ENCODE results near the gene ABCF1. TPM values are rescaled to one million over a fixed set of nuclear protein-coding genes. Genes with fewer than 3 reads are reported as not detected.

The ABCF1 gene
- total and polyA plus RNA-seq, 9 of the 15 experiments (the other 6 are each of a cell fraction or from before 2014, with no cell fraction given) = 41.6 to 193 (median 102) TPM

GRCh38 chr6:30571075-30571761 is at the start of gene ABCF1 (continued):
- TF ChIP-seq ZBTB26 (CRISPR knock-in tag; IDR thresholded peaks at IDR 0.05) (peak; percentile 95), AFF4 (CRISPR knock-in tag; IDR thresholded peaks at IDR 0.05) (peak; percentile 96), RBM34 (IDR thresholded peaks at IDR 0.05; ENCODE audit: borderline replicate concordance, insufficient read depth, low read length) (peak; percentile 53; the same call in 1 of the 2 replicates), NR2C2 (CRISPR knock-in tag; IDR thresholded peaks at IDR 0.05) (peak; percentile 89), NR2C2 (tag; IDR thresholded peaks at IDR 0.05) (peak; percentile 96), KHSRP (IDR thresholded peaks at IDR 0.05) (no peak; the same call in 1 of the 2 replicates), MIER1 (IDR thresholded peaks at IDR 0.05; ENCODE audit: low read depth) (no peak), POLR2AphosphoS2 (IDR thresholded peaks at IDR 0.05; ENCODE audit: low read length) (peak; percentile 78; the same call in 1 of the 2 replicates), ILF3 (IDR thresholded peaks at IDR 0.05; ENCODE audit: borderline replicate concordance) (no peak), ZBTB49 (CRISPR knock-in tag; IDR thresholded peaks at IDR 0.05; ENCODE audit: borderline replicate concordance) (no peak), SIRT6 (IDR thresholded peaks at IDR 0.05; ENCODE audit: low read depth, low read length) (no peak), RB1 (IDR thresholded peaks at IDR 0.05; ENCODE audit: low read depth) (peak; percentile 95), ZNF583 (CRISPR knock-in tag; IDR thresholded peaks at IDR 0.05) (peak; percentile 29; the same call in 1 of the 2 replicates), SREBF1 (IDR thresholded peaks at IDR 0.05; ENCODE audit: borderline replicate concordance, low read depth, low read length) (no peak), ZNF277 (CRISPR knock-in tag; IDR thresholded peaks at IDR 0.05; ENCODE audit: borderline replicate concordance) (no peak), ZNF197 (CRISPR knock-in tag; IDR thresholded peaks at IDR 0.05; ENCODE audit: low read depth) (no peak), HDAC1 (IDR thresholded peaks at IDR 0.05) (peak; percentile 66 to 99; a peak in 3 of 4 replicates), HDAC3 (IDR thresholded peaks at IDR 0.05; ENCODE audit: borderline replicate concordance, partially characterized antibody) (peak; percentile 77), ZNF146 (CRISPR knock-in tag; IDR thresholded peaks at IDR 0.05; ENCODE audit: unreplicated experiment) (no peak), ELF2 (CRISPR knock-in tag; IDR thresholded peaks at IDR 0.05) (peak; percentile 83; the same call in 1 of the 2 replicates)

Measured in K562 (cell line).